ENCODE results near the gene RPS15. TPM values are rescaled to one million over a fixed set of nuclear protein-coding genes. Genes with fewer than 3 reads are reported as not detected.

RPS15 gene
- polyA plus RNA-seq, 1 donor (not counting 4 experiments of a cell fraction or from before 2014, with no cell fraction given): 795 TPM

- H3K4me1 ChIP-seq (ENCODE audit: control insufficient read depth, extremely low read depth, insufficient read depth, low read length): no peaks in the 10 kb centered on the region
- no peaks in the 10 kb centered on the region for H3K9me1 ChIP-seq (ENCODE audit: control insufficient read depth, extremely low read depth, insufficient read depth, low read length)
- no peaks in the 10 kb centered on the region for H3K27me3 ChIP-seq (ENCODE audit: control insufficient read depth, extremely low read depth, insufficient read depth, low read length)
- no peak overlapping the region for H3K4me2 ChIP-seq (ENCODE audit: control insufficient read depth, extremely low read depth, insufficient read depth, low read depth, low read length)
- no peak for TF ChIP-seq EZH2 (IDR thresholded peaks at IDR 0.05; ENCODE audit: low read length)
- no peaks in the 10 kb centered on the region for H3K9me3 ChIP-seq (ENCODE audit: control insufficient read depth, low read depth, low read length)
- H3K36me3 ChIP-seq (ENCODE audit: control insufficient read depth in 2 of 2, extremely low read depth in 1 of 2, insufficient read depth in 2 of 2, low read length in 2 of 2): peaks cover 32 to 38% of the 10 kb centered on the region in 2 experiments
- H3K27ac ChIP-seq (ENCODE audit: control insufficient read depth, insufficient read depth, low read length): no peak overlapping the region
- H3K4me3 ChIP-seq (ENCODE audit: control insufficient read depth in 2 of 3, extremely low read depth in 1 of 3, insufficient read depth in 2 of 3, low read depth in 1 of 3, low read length in 3 of 3): no peak overlapping the region
- DNase-seq (ENCODE audit: low read depth, low spot score) (no peak), FAIRE-seq (no peak)
- H3K9ac ChIP-seq (ENCODE audit: control insufficient read depth, extremely low read depth, insufficient read depth, low read length): no peak overlapping the region
- H4K20me1 ChIP-seq (ENCODE audit: control insufficient read depth, extremely low read depth, insufficient read depth, low read length): no peaks in the 10 kb centered on the region
- H3K79me2 ChIP-seq (ENCODE audit: control insufficient read depth, insufficient read depth, low read length): peaks cover 21% of the 10 kb centered on the region
- dilution Hi-C loops (cut with MboI; ENCODE audit: extremely low pct_ligation_motif_present, low sequenced_read_pairs): no loop called here
- no peak overlapping the region for H2AFZ ChIP-seq (ENCODE audit: control insufficient read depth, low read length)
Observed at GRCh38 chr19:1433119-1434039, 4.8 kb upstream of the RPS15 start.

GRCh38 chr19:1434040-1434366 lies 4.2 kb upstream of the RPS15 start:
- no peaks in the 10 kb centered on the region for H4K20me1 ChIP-seq (ENCODE audit: control insufficient read depth, extremely low read depth, insufficient read depth, low read length)
- no peak for FAIRE-seq
- dilution Hi-C loops (cut with MboI; ENCODE audit: extremely low pct_ligation_motif_present, low sequenced_read_pairs): no loop called here

More at GRCh38 chr19:1434040-1434366, 4.2 kb upstream of the RPS15 start:
- H3K4me2 ChIP-seq (ENCODE audit: control insufficient read depth, extremely low read depth, insufficient read depth, low read depth, low read length): no peak overlapping the region
- H3K9ac ChIP-seq (ENCODE audit: control insufficient read depth, extremely low read depth, insufficient read depth, low read length): no peak overlapping the region
- no peaks in the 10 kb centered on the region for H3K9me1 ChIP-seq (ENCODE audit: control insufficient read depth, extremely low read depth, insufficient read depth, low read length)
- peaks cover 26% of the 10 kb centered on the region for H3K79me2 ChIP-seq (ENCODE audit: control insufficient read depth, insufficient read depth, low read length)
- no peak overlapping the region for H2AFZ ChIP-seq (ENCODE audit: control insufficient read depth, low read length)
- H3K27ac ChIP-seq (ENCODE audit: control insufficient read depth, insufficient read depth, low read length): no peak overlapping the region
- no peak overlapping the region for H3K4me3 ChIP-seq (ENCODE audit: control insufficient read depth in 2 of 3, extremely low read depth in 1 of 3, insufficient read depth in 2 of 3, low read depth in 1 of 3, low read length in 3 of 3)
- H3K9me3 ChIP-seq (ENCODE audit: control insufficient read depth, low read depth, low read length): no peaks in the 10 kb centered on the region
- H3K27me3 ChIP-seq (ENCODE audit: control insufficient read depth, extremely low read depth, insufficient read depth, low read length): no peaks in the 10 kb centered on the region
- TF ChIP-seq CTCF (optimal IDR thresholded peaks at IDR 0.05 in 1 of 3, IDR thresholded peaks at IDR 0.05 in 1 of 3, conservative IDR thresholded peaks at IDR 0.05 in 1 of 3; ENCODE audit: extremely low read depth in 1 of 3, insufficient read depth in 2 of 3, low read length in 3 of 3) (no peak), EZH2 (IDR thresholded peaks at IDR 0.05; ENCODE audit: low read length) (no peak)
- no peak for DNase-seq (ENCODE audit: low read depth, low spot score)
- peaks cover 30 to 32% of the 10 kb centered on the region in 2 experiments for H3K36me3 ChIP-seq (ENCODE audit: control insufficient read depth in 2 of 2, extremely low read depth in 1 of 2, insufficient read depth in 2 of 2, low read length in 2 of 2)
- no peaks in the 10 kb centered on the region for H3K4me1 ChIP-seq (ENCODE audit: control insufficient read depth, extremely low read depth, insufficient read depth, low read length)

Measured in keratinocyte (primary cell).